Osteocyte (in vitro differentiated cells): ENCODE data around the gene PI4KB. TPM values are rescaled to one million over a fixed set of nuclear protein-coding genes. Genes with fewer than 3 reads are reported as not detected.

Experiments
- DNase-seq: peaks from one replicate; pipeline ENCODE4 v3.0.0; 2021; ENCODE audit warnings: mixed read lengths; ENCODE audit not compliant: unreplicated experiment; ENCODE audit errors: extremely low spot score
- H3K27ac Mint-ChIP-seq: one replicate; pipeline ENCODE4 v1.8.0; 2021; ENCODE audit warnings: mild to moderate bottlenecking, mixed read lengths; ENCODE audit not compliant: unreplicated experiment
- H3K27me3 Mint-ChIP-seq: one replicate; pipeline ENCODE4 v1.8.0; 2021; ENCODE audit warnings: mixed read lengths; ENCODE audit not compliant: unreplicated experiment
- H3K36me3 Mint-ChIP-seq: one replicate; pipeline ENCODE4 v1.8.0; 2021; ENCODE audit warnings: mixed read lengths; ENCODE audit not compliant: unreplicated experiment
- H3K4me1 Mint-ChIP-seq: one replicate; pipeline ENCODE4 v1.8.0; 2021; ENCODE audit warnings: mixed read lengths; ENCODE audit not compliant: unreplicated experiment
- H3K4me3 Mint-ChIP-seq: one replicate; pipeline ENCODE4 v1.8.0; 2021; ENCODE audit warnings: mild to moderate bottlenecking, moderate library complexity, mixed read lengths; ENCODE audit not compliant: unreplicated experiment
- H3K9me3 Mint-ChIP-seq: one replicate; pipeline ENCODE4 v1.8.0; 2021; ENCODE audit warnings: mixed read lengths; ENCODE audit not compliant: unreplicated experiment
- total RNA-seq: library from RNA; stranded (reverse); gene quantifications from 2 replicates; pipeline ENCODE4 v1.2.1, GENCODE V29; 2021
- TF ChIP-seq, protein P1 (sequence below): fragments of 200-600 bp; sonication (generic); IDR thresholded peaks from 2 replicates; pipeline ENCODE4 v1.5.0; 2021; ENCODE audit warnings: antibody characterized with exemption, mild to moderate bottlenecking, moderate library complexity

PI4KB gene
- total RNA-seq, 1 donor from 2014 or later = 74.1 TPM

DNA sequence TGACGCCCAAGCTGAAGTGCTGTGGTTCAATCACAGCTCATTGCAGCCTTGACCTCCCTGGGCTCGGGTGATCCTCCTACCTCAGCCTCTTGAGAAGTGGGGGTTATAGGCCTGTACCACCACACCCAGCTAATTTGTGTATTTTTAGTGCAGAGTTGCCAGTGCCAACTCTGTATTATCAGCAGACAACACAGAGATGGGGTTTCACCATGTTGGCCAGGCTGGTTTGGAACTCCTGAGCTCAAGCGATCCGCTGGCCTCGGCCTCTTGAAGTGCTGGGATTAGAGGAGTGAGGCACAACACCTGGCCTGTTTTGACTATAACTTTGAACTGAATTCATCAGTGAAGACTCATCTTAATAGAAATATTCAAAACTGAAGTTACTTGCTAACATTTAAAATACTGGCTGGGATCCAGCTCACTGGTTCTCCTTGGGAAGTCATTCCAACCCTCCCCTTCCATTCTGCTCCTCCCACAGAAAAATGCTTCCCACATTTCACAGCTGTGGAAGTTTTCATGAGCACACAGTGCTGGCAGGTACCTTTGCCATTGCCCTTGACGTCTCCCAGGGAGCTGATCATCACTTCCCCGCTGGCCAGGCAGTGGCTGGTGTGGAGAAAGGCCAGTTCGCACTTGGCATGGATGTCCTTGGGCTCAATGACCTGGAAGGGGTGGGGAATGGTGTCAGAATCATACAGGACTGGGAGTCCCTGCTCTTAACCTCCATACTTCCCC is 40.6 kb upstream of the PI4KB start:
- H3K4me3 Mint-ChIP-seq = no peak overlapping the region
- peaks cover 2% of the 10 kb centered on the region for H3K36me3 Mint-ChIP-seq
- no peaks in the 10 kb centered on the region for H3K27me3 Mint-ChIP-seq
- no peak overlapping the region for H3K27ac Mint-ChIP-seq
- peaks cover 5% of the 10 kb centered on the region for H3K9me3 Mint-ChIP-seq
- H3K4me1 Mint-ChIP-seq = peaks cover 30% of the 10 kb centered on the region
- DNase-seq = no peak
- TF ChIP-seq, protein P1, sequence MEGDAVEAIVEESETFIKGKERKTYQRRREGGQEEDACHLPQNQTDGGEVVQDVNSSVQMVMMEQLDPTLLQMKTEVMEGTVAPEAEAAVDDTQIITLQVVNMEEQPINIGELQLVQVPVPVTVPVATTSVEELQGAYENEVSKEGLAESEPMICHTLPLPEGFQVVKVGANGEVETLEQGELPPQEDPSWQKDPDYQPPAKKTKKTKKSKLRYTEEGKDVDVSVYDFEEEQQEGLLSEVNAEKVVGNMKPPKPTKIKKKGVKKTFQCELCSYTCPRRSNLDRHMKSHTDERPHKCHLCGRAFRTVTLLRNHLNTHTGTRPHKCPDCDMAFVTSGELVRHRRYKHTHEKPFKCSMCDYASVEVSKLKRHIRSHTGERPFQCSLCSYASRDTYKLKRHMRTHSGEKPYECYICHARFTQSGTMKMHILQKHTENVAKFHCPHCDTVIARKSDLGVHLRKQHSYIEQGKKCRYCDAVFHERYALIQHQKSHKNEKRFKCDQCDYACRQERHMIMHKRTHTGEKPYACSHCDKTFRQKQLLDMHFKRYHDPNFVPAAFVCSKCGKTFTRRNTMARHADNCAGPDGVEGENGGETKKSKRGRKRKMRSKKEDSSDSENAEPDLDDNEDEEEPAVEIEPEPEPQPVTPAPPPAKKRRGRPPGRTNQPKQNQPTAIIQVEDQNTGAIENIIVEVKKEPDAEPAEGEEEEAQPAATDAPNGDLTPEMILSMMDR = no peak

DNA sequence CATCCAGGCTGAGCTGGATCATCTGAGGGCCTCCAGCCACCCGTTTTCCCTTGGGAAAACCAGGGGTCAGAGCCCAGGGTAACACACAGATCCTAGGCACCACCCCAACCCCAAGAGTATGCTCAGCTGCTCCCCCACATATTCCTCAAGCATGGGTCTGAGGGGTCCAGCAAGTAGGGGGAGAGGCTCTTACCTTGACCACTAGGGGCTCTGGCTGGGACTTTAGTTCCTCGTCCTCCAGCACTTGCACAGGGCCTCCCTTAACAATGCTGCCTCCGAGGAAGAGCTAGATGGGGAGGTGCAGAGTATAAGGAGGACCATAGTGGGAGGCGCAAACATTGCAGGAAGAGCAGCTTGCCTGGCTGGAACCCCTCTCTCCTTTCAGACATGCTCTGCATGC is 37.8 kb upstream of the PI4KB start:
- TF ChIP-seq, protein P1 = no peak
- no peak overlapping the region for H3K4me3 Mint-ChIP-seq
- peaks cover 2% of the 10 kb centered on the region for H3K36me3 Mint-ChIP-seq
- no peak for DNase-seq
- H3K9me3 Mint-ChIP-seq = peaks cover 6% of the 10 kb centered on the region
- H3K27ac Mint-ChIP-seq = no peak overlapping the region
- no peaks in the 10 kb centered on the region for H3K27me3 Mint-ChIP-seq
- H3K4me1 Mint-ChIP-seq = peaks cover 4% of the 10 kb centered on the region

DNA sequence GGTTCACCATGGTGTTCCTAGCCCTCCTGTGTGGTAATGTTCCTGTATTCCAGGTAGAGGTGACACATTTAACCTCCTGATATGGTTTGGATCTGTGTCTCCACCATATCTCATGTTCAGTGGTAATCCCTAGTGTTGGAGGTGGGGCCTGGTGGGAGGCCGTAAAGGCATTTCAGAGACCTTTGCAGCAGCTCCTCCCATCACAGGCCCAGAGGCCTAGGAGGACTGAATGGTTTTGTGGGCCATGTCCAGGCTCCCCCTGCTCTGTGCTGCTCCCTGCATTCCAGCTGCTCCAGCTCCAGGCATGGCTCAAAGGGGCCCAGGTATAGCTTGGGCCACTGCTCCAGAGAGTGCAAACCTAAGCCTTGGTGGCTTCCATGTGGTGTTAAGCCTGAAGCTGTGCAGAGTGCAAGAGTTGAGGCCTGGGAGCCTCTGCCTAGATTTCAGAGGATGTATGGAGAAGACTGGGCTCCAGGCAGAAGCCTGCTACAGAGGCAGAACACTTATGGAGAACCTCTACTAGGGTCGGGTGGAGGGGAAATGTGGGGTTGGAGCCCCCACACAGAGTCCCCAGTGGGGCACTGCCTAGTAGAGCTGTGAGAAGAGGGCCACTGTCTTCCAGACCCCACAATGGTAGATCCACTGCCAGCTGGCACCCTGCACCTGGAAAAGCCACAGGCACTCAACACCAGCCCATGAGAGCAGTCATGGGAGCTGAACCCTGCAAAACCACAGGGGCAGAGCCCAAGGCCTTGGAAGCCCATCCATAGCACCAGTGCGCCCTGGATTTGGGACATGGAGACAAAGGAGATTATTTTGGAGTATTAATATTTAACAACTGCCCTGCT is 35.3 kb upstream of the PI4KB start:
- Mint-ChIP-seq H3K36me3 (peaks cover 2% of the 10 kb centered on the region), H3K27ac (no peak overlapping the region), H3K9me3 (peaks cover 6% of the 10 kb centered on the region), H3K4me1 (no peaks in the 10 kb centered on the region), H3K4me3 (no peak overlapping the region), H3K27me3 (no peaks in the 10 kb centered on the region)
- TF ChIP-seq, protein P1 = no peak
- no peak for DNase-seq

DNA sequence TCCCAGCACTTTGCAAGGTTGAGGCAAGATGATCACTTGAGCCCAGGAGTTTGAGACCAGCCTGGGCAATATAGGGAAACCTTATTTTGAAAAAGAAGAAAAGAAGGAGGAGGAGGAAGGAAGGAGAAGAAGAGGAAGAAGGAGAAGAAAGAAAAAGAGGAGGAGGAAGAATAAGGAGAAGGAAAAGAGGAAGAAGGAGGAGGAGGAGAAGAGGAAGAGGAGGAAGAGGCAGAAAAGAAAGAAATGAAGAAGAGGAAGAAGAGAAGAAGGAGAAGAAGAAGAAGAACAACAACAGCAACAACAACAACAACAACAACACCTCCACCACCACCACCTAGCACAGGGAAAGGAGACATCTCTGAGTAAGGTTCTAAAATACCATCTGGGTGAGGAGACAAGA is 34.7 kb upstream of the PI4KB start:
- Mint-ChIP-seq H3K4me3 (no peak overlapping the region), H3K4me1 (no peaks in the 10 kb centered on the region), H3K27ac (no peak overlapping the region)

More for the DNA sequence above, 34.7 kb upstream of the PI4KB start:
- TF ChIP-seq, protein P1 = no peak
- no peaks in the 10 kb centered on the region for H3K27me3 Mint-ChIP-seq
- H3K36me3 Mint-ChIP-seq = peaks cover 2% of the 10 kb centered on the region
- H3K9me3 Mint-ChIP-seq = peaks cover 6% of the 10 kb centered on the region
- no peak for DNase-seq
